ENCODE measurements around the gene PAK2.

DNA sequence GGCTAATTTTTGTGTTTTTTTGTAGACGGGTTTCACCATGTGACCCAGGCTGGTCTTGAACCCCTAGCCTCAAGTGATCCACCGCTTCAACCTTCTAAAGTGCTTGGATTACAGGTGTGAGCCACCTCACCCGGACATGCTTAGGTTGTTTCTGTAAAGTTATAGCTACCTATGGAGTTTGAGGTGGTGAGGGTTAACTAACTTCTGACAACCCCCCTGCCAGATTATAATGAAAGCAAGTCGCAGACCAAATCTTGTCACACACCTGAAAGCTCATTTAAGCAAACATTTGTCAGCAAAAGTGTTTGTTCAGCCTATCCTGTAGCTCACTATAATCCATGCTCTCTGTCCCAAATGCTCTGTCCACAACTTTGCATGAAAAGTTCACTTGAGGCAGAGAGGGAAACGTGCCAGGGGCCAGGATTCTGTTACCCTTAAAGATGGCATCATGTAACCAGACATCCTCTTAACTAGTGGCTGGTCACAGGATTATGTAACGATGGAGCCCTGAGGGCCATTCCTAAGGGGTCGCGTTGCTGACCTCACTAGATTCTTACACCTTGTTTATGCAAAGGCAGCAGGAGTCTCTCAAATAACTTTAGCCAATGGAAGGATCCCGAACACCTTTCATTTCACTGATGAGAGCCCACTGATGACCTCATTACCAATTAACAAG lies 103.9 kb downstream of the PAK2 start:
- TF ChIP-seq, protein P1, sequence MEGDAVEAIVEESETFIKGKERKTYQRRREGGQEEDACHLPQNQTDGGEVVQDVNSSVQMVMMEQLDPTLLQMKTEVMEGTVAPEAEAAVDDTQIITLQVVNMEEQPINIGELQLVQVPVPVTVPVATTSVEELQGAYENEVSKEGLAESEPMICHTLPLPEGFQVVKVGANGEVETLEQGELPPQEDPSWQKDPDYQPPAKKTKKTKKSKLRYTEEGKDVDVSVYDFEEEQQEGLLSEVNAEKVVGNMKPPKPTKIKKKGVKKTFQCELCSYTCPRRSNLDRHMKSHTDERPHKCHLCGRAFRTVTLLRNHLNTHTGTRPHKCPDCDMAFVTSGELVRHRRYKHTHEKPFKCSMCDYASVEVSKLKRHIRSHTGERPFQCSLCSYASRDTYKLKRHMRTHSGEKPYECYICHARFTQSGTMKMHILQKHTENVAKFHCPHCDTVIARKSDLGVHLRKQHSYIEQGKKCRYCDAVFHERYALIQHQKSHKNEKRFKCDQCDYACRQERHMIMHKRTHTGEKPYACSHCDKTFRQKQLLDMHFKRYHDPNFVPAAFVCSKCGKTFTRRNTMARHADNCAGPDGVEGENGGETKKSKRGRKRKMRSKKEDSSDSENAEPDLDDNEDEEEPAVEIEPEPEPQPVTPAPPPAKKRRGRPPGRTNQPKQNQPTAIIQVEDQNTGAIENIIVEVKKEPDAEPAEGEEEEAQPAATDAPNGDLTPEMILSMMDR (conservative IDR thresholded peaks at IDR 0.05; ENCODE audit: low read length) = no peak
- no peak for TF ChIP-seq EZH2phosphoT487 (IDR thresholded peaks at IDR 0.05; ENCODE audit: borderline replicate concordance, low read depth, low read length)
